NCI-H1105 (cell line): Measurements from ENCODE around the gene VGLL4.

ENCODE experiments used
- DNase-seq: peaks from one replicate; lab custom pipeline; 2025; lab: John Stamatoyannopoulos, UW

Gene VGLL4

GRCh38 chr3:11563865-11564185 lies 79.9 kb downstream of the VGLL4 start:
- DNase-seq: no peak

- DNase-seq: no peak
These were observed 80.4 kb downstream of the VGLL4 start for GRCh38 chr3:11563159-11563864.

GRCh38 chr3:11562277-11562881 lies 81.3 kb downstream of the VGLL4 start:
- DNase-seq: no peak

DNA sequence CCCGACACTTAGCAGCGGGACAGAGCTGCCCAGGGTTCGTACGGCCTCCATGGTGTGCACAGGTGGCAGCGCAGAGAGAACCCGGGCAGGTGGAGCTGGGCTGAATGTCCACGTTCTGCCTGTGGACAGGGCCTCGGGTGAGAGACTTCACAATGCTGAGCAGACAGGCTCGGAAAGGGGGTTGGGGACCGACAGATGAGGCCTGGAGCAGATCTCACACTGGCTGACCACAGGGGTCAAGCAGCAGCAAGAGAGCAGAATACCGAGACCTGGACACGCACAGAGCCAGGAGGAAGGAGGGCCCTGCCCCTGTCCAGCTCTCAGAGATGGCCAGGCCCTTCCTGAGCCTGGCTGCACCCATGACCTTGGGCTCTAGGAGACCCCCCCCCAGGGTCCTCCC lies 83.0 kb downstream of the VGLL4 start:
- no peak for DNase-seq

GRCh38 chr3:11559816-11560633 lies 83.7 kb downstream of the VGLL4 start:
- DNase-seq: no peak

DNA sequence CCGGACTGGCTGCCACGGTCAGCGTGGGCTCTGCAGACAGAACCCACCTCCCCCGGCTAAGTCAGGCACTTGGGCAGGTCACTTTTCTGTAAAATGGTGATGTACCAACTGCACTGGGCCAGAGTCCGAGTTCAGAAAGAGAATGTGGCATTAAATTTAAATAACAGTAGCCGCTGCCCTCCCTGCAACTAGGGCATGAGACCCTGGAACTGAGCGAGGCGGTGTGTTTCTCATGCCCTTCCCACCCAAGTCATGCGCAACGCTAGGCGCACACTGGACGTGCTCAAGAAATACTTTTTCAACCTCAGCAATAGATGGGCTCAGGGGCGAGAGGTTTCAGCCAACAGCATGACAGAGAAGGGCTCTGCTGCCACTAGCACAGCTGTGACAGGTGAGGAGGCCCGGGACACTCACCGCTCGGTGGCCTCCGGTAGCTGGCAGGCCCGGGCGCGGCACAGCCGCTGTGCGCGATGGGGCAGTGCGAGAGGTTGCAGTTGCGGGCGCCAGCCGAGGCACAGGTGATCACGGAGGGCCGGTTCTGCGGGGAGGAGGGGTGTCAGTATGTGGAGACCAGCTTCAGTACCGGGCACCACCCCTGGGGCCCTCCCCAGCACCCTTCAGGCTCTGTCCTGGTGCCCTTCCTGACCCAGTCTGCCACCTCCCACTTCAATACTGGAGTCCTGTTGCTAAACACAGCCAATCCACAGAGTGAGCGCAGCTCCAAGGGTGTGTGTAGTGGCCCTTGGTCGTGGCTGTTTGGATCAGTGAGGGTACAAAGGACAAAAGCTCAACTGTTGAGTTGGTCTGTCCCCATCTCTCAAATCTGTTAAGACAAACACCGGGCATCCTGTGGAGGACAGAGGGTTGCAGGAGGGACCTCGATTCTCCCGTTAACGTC lies 84.5 kb downstream of the VGLL4 start:
- DNase-seq: no peak

- no peak for DNase-seq
These were observed 85.3 kb downstream of the VGLL4 start for GRCh38 chr3:11558411-11558903.

GRCh38 chr3:11558002-11558401 lies 85.7 kb downstream of the VGLL4 start:
- DNase-seq: no peak

DNA sequence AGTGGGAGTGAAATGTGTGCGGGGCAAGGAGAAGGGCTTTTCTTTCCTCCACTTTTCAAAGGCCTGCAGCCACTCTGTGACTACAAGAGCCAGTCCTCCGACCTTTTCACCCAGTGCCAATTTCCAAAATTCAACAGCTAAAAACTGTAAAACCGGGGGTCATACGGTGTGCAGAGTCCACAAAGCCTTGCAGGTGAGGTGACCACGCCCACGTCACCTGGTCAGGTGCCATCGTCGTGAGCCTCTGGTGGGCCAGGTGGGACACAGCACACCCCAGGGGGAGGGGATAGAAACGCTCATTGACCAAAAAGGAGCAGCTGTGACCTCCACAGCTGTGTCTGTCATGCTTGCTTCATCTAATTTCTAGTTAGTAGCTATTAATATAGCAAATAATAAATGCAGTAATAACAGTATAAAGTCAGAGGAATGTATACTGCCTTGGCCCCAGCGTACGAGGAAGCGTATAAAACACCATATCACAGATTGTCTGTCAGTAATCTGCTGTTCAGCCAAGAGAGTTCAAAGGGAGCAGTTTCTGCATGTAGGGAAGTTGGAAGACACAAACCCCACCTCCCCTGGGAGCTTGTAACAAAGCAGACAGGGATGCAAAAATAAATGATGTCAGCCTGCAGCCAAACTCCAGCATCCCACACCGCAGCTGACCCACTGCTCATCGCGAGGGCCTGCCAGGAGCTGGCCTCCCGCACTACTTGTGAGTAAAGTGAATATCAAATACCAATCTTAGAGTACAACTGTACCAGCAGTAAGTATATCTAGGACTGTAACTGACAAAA lies 86.7 kb downstream of the VGLL4 start:
- no peak for DNase-seq

DNA sequence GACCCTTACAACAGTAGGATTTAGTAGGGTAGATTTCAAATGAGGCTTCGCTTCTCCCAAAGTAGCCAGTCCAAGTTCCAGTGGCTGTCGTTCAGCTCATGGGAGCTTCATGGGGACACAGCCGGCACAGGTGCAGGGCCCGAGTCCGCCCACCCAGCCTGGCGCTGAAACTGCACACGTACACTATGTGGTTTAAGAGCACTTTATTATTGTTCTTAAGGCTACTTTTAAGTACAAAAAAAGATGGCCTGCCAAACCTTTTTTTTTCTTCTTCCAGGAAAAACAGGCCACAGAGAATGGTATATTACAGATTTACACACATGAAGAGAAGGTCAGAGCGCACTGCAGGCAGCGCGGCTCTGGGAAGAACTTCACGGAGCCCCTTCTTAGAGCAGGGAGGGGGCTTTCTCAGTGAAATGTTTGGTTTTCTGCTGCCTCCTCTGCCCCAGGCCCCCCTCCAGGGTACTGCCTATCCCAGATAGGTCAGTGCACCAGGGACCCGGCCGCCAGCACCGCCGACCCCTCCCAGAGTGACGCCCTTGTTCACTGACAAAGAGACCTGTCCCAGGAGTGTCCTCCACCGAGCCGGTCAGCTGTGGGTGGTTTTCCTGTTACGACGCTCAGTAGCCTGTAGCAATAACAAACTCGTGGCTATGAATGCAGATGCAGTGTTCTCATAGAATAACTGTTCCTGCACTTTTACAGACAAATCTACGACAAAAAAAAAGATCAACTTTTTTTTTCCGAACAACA lies 87.7 kb downstream of the VGLL4 start:
- DNase-seq: no peak

DNA sequence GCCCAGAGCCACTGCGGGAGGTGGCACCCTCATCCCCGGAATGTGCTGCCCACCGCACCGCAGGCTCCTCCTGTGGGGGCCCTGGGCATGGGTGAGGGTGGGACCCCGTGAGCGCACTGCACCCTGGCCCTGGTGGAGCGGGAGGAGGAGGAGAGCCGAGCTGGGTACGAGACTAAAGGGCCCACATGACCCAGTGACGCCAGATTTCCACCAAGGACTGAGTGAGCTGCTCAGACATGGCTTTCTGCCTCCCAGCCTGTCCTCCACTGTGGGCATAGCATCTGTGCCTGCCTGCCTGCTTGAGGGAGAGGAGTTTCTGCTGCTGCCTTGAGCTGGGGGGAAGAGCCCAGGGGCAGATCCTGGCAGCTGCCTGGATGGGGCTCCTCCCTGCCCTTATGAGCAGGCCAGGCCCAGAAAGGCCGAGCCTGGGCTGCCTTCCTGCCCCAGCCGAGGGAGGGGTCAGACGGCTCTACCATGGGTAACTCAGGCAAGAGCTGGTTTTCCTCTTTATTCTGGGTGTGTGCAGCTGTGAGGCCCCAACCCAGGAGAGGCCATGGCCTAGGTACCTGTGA lies 88.4 kb downstream of the VGLL4 start:
- DNase-seq: no peak

GRCh38 chr3:11554666-11555065 lies 89.0 kb downstream of the VGLL4 start:
- no peak for DNase-seq

- DNase-seq: no peak
These were observed 89.5 kb downstream of the VGLL4 start for GRCh38 chr3:11554236-11554610.

GRCh38 chr3:11553436-11554235 lies 90.1 kb downstream of the VGLL4 start:
- no peak for DNase-seq

DNA sequence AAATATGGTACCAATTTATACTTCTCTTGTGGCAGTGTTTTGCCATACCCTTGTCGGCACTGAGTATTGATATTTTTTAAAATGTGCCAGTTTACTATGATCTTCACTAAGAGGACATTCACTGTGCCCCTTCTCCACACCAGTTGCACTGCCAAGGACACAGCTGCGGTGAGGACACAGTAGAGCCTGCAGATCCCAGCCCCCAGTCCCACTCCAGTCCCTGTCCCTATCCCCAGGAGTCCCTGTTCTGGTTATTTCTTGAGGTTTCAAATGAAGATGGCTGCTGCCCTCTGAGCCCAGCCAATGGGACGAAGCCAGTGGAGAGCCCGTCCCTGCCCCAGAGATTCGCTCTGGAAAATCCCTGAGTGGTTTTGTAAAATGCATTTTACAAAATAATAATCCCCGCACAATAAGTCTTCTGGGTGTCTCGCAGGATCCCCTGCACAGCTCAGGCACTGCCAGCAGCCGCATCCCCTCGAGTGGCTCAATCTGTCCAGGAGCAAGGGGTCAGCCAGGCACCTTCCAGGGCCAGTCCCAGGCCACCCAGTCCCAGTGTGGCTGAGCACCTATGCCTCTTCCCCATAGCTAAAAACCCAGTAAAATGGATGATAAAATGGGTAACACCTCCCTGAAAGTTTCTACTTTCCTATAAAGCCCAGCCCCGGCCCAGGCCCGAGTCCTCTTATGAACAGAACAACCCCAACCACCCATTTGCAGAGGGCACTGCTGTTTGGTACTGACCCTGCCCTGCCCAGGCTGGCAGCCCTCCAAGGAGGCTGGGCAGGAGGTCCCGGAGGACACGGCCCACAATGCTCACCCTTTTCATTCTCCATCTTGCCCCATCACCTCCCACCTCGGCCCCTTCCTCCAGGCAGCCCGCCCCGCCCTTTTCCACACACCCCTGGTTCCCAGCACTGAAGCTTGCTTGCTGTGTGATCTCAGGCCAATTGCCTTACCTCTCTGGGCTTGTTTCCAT lies 91.1 kb downstream of the VGLL4 start:
- no peak for DNase-seq

DNA sequence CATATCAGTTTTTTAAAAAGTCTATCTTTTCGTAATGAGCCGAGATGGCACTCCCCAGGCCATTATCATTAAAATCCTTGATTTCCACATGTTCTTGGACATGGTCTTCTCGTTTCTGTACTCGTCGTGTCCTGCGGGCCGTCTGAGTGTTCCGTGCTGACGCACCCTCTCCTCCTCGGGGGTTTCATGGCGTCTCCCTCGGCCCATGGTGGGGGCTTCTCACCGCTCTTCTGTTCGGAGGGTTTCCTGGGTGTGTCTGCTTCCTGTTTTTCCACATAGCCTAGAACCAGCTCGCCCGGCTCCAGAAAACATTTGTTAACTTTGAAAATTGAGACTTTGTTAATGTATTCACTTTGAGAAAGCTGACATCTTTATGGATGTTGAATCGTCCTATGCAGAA lies 92.7 kb downstream of the VGLL4 start:
- DNase-seq: no peak

DNA sequence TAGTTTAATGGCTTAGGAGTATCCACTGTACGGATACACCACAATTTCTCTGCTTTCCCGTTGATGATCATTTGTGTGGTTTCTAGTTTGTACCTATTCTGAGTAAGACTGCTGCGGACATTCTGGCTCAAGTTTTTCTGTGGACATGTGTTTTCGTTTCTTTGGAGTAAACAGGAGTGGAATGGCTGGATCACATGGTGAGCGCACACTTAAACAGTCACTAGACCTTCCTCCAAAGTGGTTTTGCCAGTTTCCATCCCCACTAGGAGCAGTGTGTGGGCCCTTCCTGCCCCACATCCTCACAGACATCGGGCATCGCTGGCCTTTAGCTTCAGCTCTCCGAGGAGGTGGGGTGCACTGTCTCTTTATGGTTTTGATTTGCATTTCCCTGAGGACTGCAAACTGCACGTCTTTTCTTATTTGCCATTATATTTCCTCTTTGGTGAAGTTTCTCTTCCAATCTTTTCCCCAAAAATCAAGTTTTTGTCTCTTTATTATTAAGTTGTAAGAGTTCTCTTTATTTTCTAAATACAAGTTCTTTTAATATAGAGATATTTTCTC lies 94.1 kb downstream of the VGLL4 start:
- no peak for DNase-seq

GRCh38 chr3:11548721-11549131 lies 95.0 kb downstream of the VGLL4 start:
- no peak for DNase-seq
